ENCODE results near the gene INTS11.

INTS11 gene

GRCh38 chr1:1291548-1292441 is 32.7 kb downstream of the INTS11 start:
- H3K9me3 ChIP-seq (ENCODE audit: control insufficient read depth, low read length) = no peaks in the 10 kb centered on the region
- TF ChIP-seq CTCF (IDR thresholded peaks at IDR 0.05) = peak; percentile 55
- no peak overlapping the region for H2AFZ ChIP-seq
- H3K4me2 ChIP-seq (ENCODE audit: low read length) = no peak overlapping the region
- no peak overlapping the region for H3K27ac ChIP-seq
- H3K79me2 ChIP-seq = no peaks in the 10 kb centered on the region
- H3K4me1 ChIP-seq = no peaks in the 10 kb centered on the region
- H3K27me3 ChIP-seq (ENCODE audit: control insufficient read depth, insufficient read depth, low read length) = no peaks in the 10 kb centered on the region
- H3K4me3 ChIP-seq (ENCODE audit: low read depth, low read length) = no peak overlapping the region
- no peaks in the 10 kb centered on the region for H3K36me3 ChIP-seq (ENCODE audit: control insufficient read depth, insufficient read depth, low read length)
- H3K9ac ChIP-seq = no peak overlapping the region

- Histone ChIP-seq H3K9me3 (ENCODE audit: control insufficient read depth, low read length) (no peaks in the 10 kb centered on the region), H3K4me3 (ENCODE audit: low read depth, low read length) (no peak overlapping the region), H3K79me2 (no peaks in the 10 kb centered on the region), H3K4me2 (ENCODE audit: low read length) (no peak overlapping the region), H3K9ac (no peak overlapping the region), H2AFZ (no peak overlapping the region), H3K27ac (no peak overlapping the region), H3K36me3 (ENCODE audit: control insufficient read depth, insufficient read depth, low read length) (no peaks in the 10 kb centered on the region), H3K4me1 (no peaks in the 10 kb centered on the region), H3K27me3 (ENCODE audit: control insufficient read depth, insufficient read depth, low read length) (no peaks in the 10 kb centered on the region)
- TF ChIP-seq CTCF (IDR thresholded peaks at IDR 0.05) = no peak
Observed at GRCh38 chr1:1291023-1291528, 33.4 kb downstream of the INTS11 start.

GRCh38 chr1:1290238-1290731 is 34.2 kb downstream of the INTS11 start:
- no peak overlapping the region for H2AFZ ChIP-seq
- no peak overlapping the region for H3K27ac ChIP-seq
- no peak overlapping the region for H3K4me2 ChIP-seq (ENCODE audit: low read length)
- H3K79me2 ChIP-seq = no peaks in the 10 kb centered on the region
- no peaks in the 10 kb centered on the region for H3K36me3 ChIP-seq (ENCODE audit: control insufficient read depth, insufficient read depth, low read length)
- H3K9me3 ChIP-seq (ENCODE audit: control insufficient read depth, low read length) = no peaks in the 10 kb centered on the region
- TF ChIP-seq CTCF (IDR thresholded peaks at IDR 0.05) = peak; percentile 57
- no peaks in the 10 kb centered on the region for H3K4me1 ChIP-seq
- H3K4me3 ChIP-seq (ENCODE audit: low read depth, low read length) = no peak overlapping the region
- no peaks in the 10 kb centered on the region for H3K27me3 ChIP-seq (ENCODE audit: control insufficient read depth, insufficient read depth, low read length)
- H3K9ac ChIP-seq = no peak overlapping the region

- TF ChIP-seq CTCF (IDR thresholded peaks at IDR 0.05) = no peak
- H3K36me3 ChIP-seq (ENCODE audit: control insufficient read depth, insufficient read depth, low read length) = no peaks in the 10 kb centered on the region
- no peak overlapping the region for H2AFZ ChIP-seq
- no peaks in the 10 kb centered on the region for H3K4me1 ChIP-seq
- no peak overlapping the region for H3K27ac ChIP-seq
- H3K79me2 ChIP-seq = no peaks in the 10 kb centered on the region
- no peaks in the 10 kb centered on the region for H3K9me3 ChIP-seq (ENCODE audit: control insufficient read depth, low read length)
- no peaks in the 10 kb centered on the region for H3K27me3 ChIP-seq (ENCODE audit: control insufficient read depth, insufficient read depth, low read length)
- no peak overlapping the region for H3K4me3 ChIP-seq (ENCODE audit: low read depth, low read length)
- no peak overlapping the region for H3K9ac ChIP-seq
- H3K4me2 ChIP-seq (ENCODE audit: low read length) = no peak overlapping the region
Observed at GRCh38 chr1:1287288-1288110, 37.0 kb downstream of the INTS11 start.

Data from parathyroid adenoma (tissue), 2 donors.